AG04449 (cell line): ENCODE measurements around the gene CACNA1I.

Experiments
- CTCF ChIA-PET: fragments of 350-600 bp; formaldehyde crosslinking; extraction: SDS; loops from one replicate; lab custom pipeline; 2021; ENCODE audit warnings: antibody characterized with exemption; lab: Yijun Ruan, JAX
- POLR2A ChIA-PET: fragments of 400-600, 350-600 bp; formaldehyde crosslinking; extraction: SDS; loops from one replicate; lab custom pipeline; 2020; ENCODE audit warnings: antibody characterized with exemption, inconsistent platforms; lab: Yijun Ruan, JAX
- DNase-seq: peaks from one replicate; pipeline ENCODE4 v3.0.0-alpha.2; 2010; ENCODE audit warnings: low read depth, low spot score
- H3K4me3 ChIP-seq: 2 replicates; pipeline ENCODE4 v1.5.1; 2011; ENCODE audit warnings: low read depth, mild to moderate bottlenecking, control low read depth, low read length
- CTCF ChIP-seq: IDR thresholded peaks from one replicate; pipeline ENCODE4 v1.5.1; 2011; ENCODE audit warnings: mild to moderate bottlenecking, moderate library complexity, low read length, control low read depth, inconsistent platforms; ENCODE audit not compliant: insufficient read depth; ENCODE audit errors: missing control alignments

The CACNA1I gene

GRCh38 chr22:39653787-39654077 lies 83.2 kb downstream of the CACNA1I start:
- no peak for DNase-seq
- POLR2A ChIA-PET = interaction anchor here (1.0 kb wide), 1 partner anchor 9 kb away, joined by 3 read pairs; no protein-coding TSS in a partner anchor
- CTCF ChIA-PET = no interaction called here
- no peak overlapping the region for H3K4me3 ChIP-seq
- TF ChIP-seq CTCF = no peak

DNA sequence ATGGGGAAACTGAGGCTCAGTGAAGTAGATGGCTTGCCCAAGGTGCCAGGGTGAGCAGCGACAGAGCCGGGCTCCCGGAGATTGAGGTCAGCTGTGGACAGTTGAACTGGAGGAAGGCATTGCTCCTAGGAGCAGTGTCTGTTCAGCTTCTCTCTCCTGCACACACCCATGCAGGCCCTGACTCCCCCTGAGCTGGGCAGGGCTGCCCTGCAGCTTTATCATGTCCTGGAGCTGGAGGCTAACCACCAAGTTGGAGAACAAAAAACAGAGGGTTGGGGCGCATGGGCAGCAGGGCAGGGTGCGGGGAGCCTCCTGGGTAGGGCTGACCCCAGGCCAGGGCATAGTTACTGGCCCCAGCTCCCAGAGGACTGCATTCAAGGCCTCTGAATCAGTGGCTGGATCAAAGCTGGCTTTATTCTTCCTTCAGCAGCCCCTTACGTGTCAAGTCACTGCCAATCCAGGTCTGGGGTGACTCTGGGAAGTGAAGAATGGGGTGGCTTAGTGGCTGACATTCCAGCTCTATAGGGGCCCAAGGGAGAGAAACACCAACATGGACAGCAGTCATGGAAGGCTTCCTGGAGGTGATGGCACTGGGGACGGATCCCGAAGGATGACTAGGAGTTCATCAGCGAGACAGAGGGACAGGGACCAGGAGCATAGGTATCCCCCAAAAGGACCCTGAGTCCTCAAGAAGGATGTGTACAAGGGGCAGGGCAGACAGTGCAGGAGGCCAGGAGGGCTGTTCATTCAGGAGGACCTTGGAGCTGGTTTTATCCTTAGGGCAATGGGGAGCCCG lies 83.8 kb downstream of the CACNA1I start:
- ChIA-PET POLR2A (interaction anchor here (1.0 kb wide), 1 partner anchor 9 kb away, joined by 3 read pairs; no protein-coding TSS in a partner anchor), CTCF (no interaction called here)
- H3K4me3 ChIP-seq = no peak overlapping the region
- no peak for DNase-seq
- TF ChIP-seq CTCF = no peak

- H3K4me3 ChIP-seq = no peak overlapping the region
- no peak for TF ChIP-seq CTCF
- CTCF ChIA-PET = no interaction called here
- POLR2A ChIA-PET = no interaction called here
- DNase-seq = no peak
Observed at GRCh38 chr22:39655004-39655579, 84.5 kb downstream of the CACNA1I start.

DNA sequence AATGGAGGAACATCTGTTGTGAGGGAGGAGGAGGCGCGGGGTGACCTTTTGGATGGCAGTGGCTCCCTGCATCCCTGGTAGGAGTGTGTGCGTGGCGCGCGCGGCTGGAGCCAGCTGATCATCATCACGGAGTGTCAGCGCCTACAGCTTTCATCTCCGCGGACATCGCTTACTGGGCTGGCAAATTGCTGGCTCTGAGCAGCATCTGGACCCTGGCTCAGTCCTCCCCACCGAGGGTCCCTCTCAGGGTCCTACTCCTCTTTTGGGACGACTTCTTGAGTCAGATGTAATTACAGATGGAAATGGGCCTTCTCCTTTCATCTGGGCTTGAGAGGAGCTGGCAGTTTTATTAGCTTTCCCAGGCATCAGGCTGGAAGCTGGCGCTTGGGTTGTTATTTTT lies 85.3 kb downstream of the CACNA1I start:
- CTCF ChIA-PET = no interaction called here
- POLR2A ChIA-PET = no interaction called here
- H3K4me3 ChIP-seq = no peak overlapping the region

GRCh38 chr22:39656495-39657490 lies 86.2 kb downstream of the CACNA1I start:
- DNase-seq = no peak
- H3K4me3 ChIP-seq = no peak overlapping the region
- CTCF ChIA-PET = no interaction called here

More for the DNA sequence above, 85.3 kb downstream of the CACNA1I start:
- TF ChIP-seq CTCF = no peak
- no peak for DNase-seq

More at GRCh38 chr22:39656495-39657490, 86.2 kb downstream of the CACNA1I start:
- POLR2A ChIA-PET = no interaction called here
- no peak for TF ChIP-seq CTCF
